Ascending aorta (tissue), 2 donors: ENCODE data around the gene SFXN1. TPM values are rescaled to one million over a fixed set of nuclear protein-coding genes. Genes with fewer than 3 reads are reported as not detected.

ENCODE experiments used
- DNase-seq, 2 donors: peaks; one replicate each; pipeline ENCODE4 v3.0.0-alpha.2; 2019; ENCODE audit warnings: low spot score in 2 of 2
- H3K27ac ChIP-seq, 2 donors: fragments of 200-600 bp; sonication (generic); one replicate each; pipeline ENCODE4 v1.5.1; 2016 to 2017; ENCODE audit warnings: mild to moderate bottlenecking in 1 of 2
- H3K27me3 ChIP-seq: fragments of 200-600 bp; sonication (generic); one replicate; pipeline ENCODE4 v1.5.1; 2017
- H3K36me3 ChIP-seq, 2 donors: fragments of 200-600 bp; sonication (generic); one replicate each; pipeline ENCODE4 v1.5.1; 2016
- H3K4me1 ChIP-seq, 2 donors: fragments of 200-600 bp; sonication (generic); one replicate each; pipeline ENCODE4 v1.5.1; 2016 to 2017; ENCODE audit warnings: mild to moderate bottlenecking in 1 of 2
- H3K4me3 ChIP-seq, 2 donors: fragments of 200-600 bp; sonication (generic); one replicate each; pipeline ENCODE4 v1.5.1; 2016 to 2017; ENCODE audit warnings: mild to moderate bottlenecking in 1 of 2
- H3K9me3 ChIP-seq, 2 donors: fragments of 200-600 bp; sonication (generic); one replicate each; pipeline ENCODE4 v1.5.1; 2016
- CTCF ChIP-seq, 3 experiments: fragments of 200-600 bp in 2 of 3; fragments of 450-650 bp in 1 of 3; sonication (generic) in 2 of 3; IDR thresholded peaks; one replicate each; pipeline ENCODE4 v1.5.1; 2016 to 2019; ENCODE audit warnings: antibody characterized with exemption in 3 of 3, mild to moderate bottlenecking in 1 of 3, moderate library complexity in 1 of 3
- intact Hi-C: fragments of 100-400 bp; cut with DNase I; formaldehyde crosslinking; loops from one replicate; pipeline ENCODE4 v1.15.1; 2023
- total RNA-seq: library from RNA; depleted of rRNA; stranded (reverse); fragments of >200 nt; gene quantifications from one replicate; pipeline ENCODE4 v1.1.0, GENCODE V29; 2016

The SFXN1 gene
- total RNA-seq, 1 donor from 2014 or later = 47.5 TPM

- H3K4me1 ChIP-seq = no peaks in the 10 kb centered on the region
- intact Hi-C loops = no loop called here
- no peak for TF ChIP-seq CTCF (IDR thresholded peaks at IDR 0.05)
- H3K4me3 ChIP-seq = no peak overlapping the region
- H3K9me3 ChIP-seq = no peaks in the 10 kb centered on the region
- DNase-seq = no peak
- H3K27ac ChIP-seq = no peak overlapping the region
- peaks cover 28 to 34% of the 10 kb centered on the region in 2 donors for H3K36me3 ChIP-seq
- H3K27me3 ChIP-seq = no peaks in the 10 kb centered on the region
Measured at GRCh38 chr5:175508896-175509295, 30.5 kb downstream of the SFXN1 start.

GRCh38 chr5:175513297-175513696 lies 34.9 kb downstream of the SFXN1 start:
- TF ChIP-seq CTCF (IDR thresholded peaks at IDR 0.05) = no peak
- Histone ChIP-seq H3K4me3 (no peak overlapping the region), H3K27ac (no peak overlapping the region), H3K27me3 (no peaks in the 10 kb centered on the region), H3K4me1 (no peaks in the 10 kb centered on the region), H3K9me3 (no peaks in the 10 kb centered on the region), H3K36me3 (peaks cover 50 to 76% of the 10 kb centered on the region in 2 donors)
- no peak for DNase-seq
- intact Hi-C loops = no loop called here

GRCh38 chr5:175513726-175514125 lies 35.4 kb downstream of the SFXN1 start:
- Histone ChIP-seq H3K27me3 (no peaks in the 10 kb centered on the region), H3K4me3 (no peak overlapping the region), H3K9me3 (no peaks in the 10 kb centered on the region), H3K27ac (no peak overlapping the region), H3K4me1 (no peaks in the 10 kb centered on the region), H3K36me3 (peaks cover 50 to 81% of the 10 kb centered on the region in 2 donors)
- no peak for TF ChIP-seq CTCF (IDR thresholded peaks at IDR 0.05)
- DNase-seq = no peak
- intact Hi-C loops = no loop called here

GRCh38 chr5:175516933-175517823 lies 38.8 kb downstream of the SFXN1 start:
- Histone ChIP-seq H3K27me3 (no peaks in the 10 kb centered on the region), H3K27ac (no peak overlapping the region), H3K4me1 (no peaks in the 10 kb centered on the region), H3K4me3 (no peak overlapping the region), H3K9me3 (no peaks in the 10 kb centered on the region), H3K36me3 (peaks cover 29 to 74% of the 10 kb centered on the region in 2 donors)
- DNase-seq = no peak
- intact Hi-C loops = no loop called here
- no peak for TF ChIP-seq CTCF (IDR thresholded peaks at IDR 0.05)

GRCh38 chr5:175517824-175518450 lies 39.6 kb downstream of the SFXN1 start:
- TF ChIP-seq CTCF (IDR thresholded peaks at IDR 0.05) = no peak
- H3K27me3 ChIP-seq = no peaks in the 10 kb centered on the region
- no peak overlapping the region for H3K27ac ChIP-seq
- intact Hi-C loops = no loop called here
- H3K36me3 ChIP-seq = peaks cover 36 to 71% of the 10 kb centered on the region in 2 donors
- no peak for DNase-seq
- no peaks in the 10 kb centered on the region for H3K9me3 ChIP-seq
- no peaks in the 10 kb centered on the region for H3K4me1 ChIP-seq
- no peak overlapping the region for H3K4me3 ChIP-seq
